Kidney epithelial cell (primary cell): ENCODE results near the gene OTUB1. TPM values are rescaled to one million over a fixed set of nuclear protein-coding genes. Genes with fewer than 3 reads are reported as not detected.

Experiments used
- DNase-seq: peaks from one replicate; pipeline ENCODE4 v3.0.0-alpha.2; 2010; ENCODE audit warnings: low read depth
- H3K27me3 ChIP-seq: 2 replicates; pipeline ENCODE4 v1.6.0; 2011; ENCODE audit warnings: low read length; ENCODE audit not compliant: control insufficient read depth, insufficient read depth
- H3K36me3 ChIP-seq: 2 replicates; pipeline ENCODE4 v1.5.1; 2011; ENCODE audit warnings: low read length; ENCODE audit not compliant: control insufficient read depth, insufficient read depth
- H3K4me3 ChIP-seq: 2 replicates; pipeline ENCODE4 v1.5.1; 2011; ENCODE audit warnings: low read depth, mild to moderate bottlenecking, control low read depth, low read length
- CTCF ChIP-seq: IDR thresholded peaks from 2 replicates; pipeline ENCODE4 v1.5.1; 2011; ENCODE audit warnings: mild to moderate bottlenecking, moderate library complexity, low read length, control low read depth, inconsistent platforms; ENCODE audit not compliant: insufficient read depth, poor library complexity, severe bottlenecking
- total RNA-seq: library from RNA; depleted of rRNA; stranded (reverse); fragments of >200 nt; gene quantifications from 2 replicates; pipeline ENCODE4 v1.2.3, GENCODE V29; 2015

The OTUB1 gene
- total RNA-seq, 1 donor from 2014 or later = 100.0 TPM

DNA sequence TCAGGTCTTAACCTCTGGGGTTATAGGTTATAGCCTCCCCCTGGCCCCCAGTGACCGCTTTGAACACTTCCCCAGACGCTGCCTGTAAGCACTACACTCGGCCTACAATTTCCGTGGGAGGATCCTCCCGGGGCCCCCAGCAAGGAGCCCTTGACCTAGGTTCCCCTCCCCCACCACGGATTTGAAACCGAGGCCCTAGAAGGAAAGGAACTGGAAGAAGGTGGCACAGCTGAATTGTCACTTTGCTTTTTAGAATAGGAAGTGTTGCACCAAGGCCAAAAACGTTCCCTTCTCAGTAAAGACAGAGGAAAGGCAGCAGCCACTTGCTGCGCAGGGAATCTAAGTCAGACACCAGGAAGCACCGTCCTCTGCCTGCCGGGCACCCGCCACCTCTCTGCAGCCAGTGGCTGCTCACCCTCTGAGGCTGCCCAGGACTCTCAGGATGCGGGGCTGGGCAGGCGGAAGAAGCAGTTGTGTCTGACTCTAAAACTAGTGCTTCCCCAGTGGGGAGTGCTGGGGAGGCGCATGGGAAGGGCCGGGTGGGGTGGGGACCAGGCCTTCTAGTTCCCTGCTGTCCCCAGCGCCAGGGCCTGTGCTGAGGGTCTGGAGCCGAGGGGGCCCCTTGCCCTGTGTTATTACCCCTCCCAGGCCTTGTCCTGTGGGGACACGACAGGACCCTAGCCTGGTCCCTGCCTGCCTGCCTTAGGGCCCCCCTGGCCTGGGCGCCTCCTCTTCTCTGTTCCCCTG is 41.6 kb downstream of the OTUB1 start:
- Histone ChIP-seq H3K27me3 (peaks cover 36% of the 10 kb centered on the region), H3K4me3 (no peak overlapping the region), H3K36me3 (no peaks in the 10 kb centered on the region)
- no peak for TF ChIP-seq CTCF
- DNase-seq = no peak

DNA sequence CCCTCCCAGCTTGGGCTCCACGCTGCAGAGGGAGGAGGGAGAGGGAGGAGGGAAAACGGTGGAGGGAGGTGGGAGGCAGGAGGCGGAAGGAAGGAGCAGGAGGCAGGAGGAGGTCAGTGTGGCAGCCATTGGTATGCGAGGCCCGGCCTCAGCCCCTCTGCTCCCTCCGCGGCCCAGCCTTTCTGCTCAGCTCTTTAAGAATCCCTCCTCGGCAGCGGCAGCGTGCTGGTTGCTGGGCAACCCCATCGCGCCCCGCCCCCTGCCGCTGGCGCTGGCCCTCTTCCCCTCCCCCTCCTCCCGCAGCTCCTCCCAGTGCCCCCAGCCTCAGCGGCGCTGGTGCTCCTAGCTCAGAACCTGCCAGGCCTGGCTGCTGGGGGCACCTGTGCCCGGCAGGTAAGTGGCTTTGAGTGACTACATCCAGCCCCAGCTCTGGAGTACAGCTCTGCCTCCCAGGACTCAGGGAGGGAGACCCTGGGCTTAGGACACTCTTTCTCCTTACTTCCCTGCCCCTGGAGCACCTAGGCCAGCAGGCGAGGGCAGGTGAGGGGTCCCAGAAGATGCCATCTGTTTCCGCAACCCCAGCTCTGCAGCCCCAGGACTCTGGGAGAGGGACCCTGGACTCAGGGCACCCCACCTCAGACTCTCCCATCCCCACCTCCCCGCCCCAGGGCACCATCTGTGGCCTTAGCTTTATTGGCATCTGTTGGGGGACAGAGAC is 42.3 kb downstream of the OTUB1 start:
- Histone ChIP-seq H3K27me3 (peaks cover 42% of the 10 kb centered on the region), H3K4me3 (no peak overlapping the region), H3K36me3 (no peaks in the 10 kb centered on the region)
- DNase-seq = no peak
- no peak for TF ChIP-seq CTCF

- no peak for TF ChIP-seq CTCF
- no peak for DNase-seq
- H3K36me3 ChIP-seq = no peaks in the 10 kb centered on the region
Observed at GRCh38 chr11:64029773-64030172, 43.5 kb downstream of the OTUB1 start.

GRCh38 chr11:64031001-64031400 is 44.8 kb downstream of the OTUB1 start:
- H3K4me3 ChIP-seq = no peak overlapping the region
- H3K27me3 ChIP-seq = peaks cover 60% of the 10 kb centered on the region
- H3K36me3 ChIP-seq = no peaks in the 10 kb centered on the region
- no peak for DNase-seq
- TF ChIP-seq CTCF = no peak

More at GRCh38 chr11:64029773-64030172, 43.5 kb downstream of the OTUB1 start:
- Histone ChIP-seq H3K27me3 (peaks cover 52% of the 10 kb centered on the region), H3K4me3 (no peak overlapping the region)

DNA sequence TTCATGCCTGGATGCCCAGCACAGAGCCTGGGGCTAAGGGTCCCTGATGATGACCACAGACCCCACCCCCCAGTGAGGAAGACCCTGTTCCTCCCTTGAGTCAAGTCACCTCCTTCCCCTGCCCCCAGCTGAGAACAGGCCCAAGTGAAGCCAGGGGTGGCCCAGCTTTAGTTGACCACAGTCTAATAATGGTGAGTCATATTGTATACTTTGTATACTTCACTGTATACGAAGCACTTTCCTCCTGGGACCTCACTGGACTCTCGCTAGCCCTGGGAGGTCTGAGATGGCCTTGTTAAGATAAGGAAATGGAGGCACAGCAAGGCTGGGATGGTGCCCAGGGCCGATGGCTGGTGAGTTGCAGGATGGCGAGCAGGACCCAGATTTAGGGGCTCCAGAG is 45.8 kb downstream of the OTUB1 start:
- DNase-seq = no peak
- no peak overlapping the region for H3K4me3 ChIP-seq
- no peaks in the 10 kb centered on the region for H3K36me3 ChIP-seq
- peaks cover 71% of the 10 kb centered on the region for H3K27me3 ChIP-seq
- TF ChIP-seq CTCF = no peak
